Peyer's patch (tissue), 4 donors: ENCODE measurements around the gene PAM16.

ENCODE experiments used
- CTCF ChIP-seq, 6 experiments: fragments of 450-650 bp in 4 of 6; fragments of 200-600 bp in 2 of 6; sonication (generic) in 1 of 6; IDR thresholded peaks; one replicate each; pipeline ENCODE4 v1.5.1; 2017 to 2019; ENCODE audit warnings: antibody characterized with exemption in 6 of 6, mild to moderate bottlenecking in 3 of 6, moderate library complexity in 1 of 6
- POLR2A ChIP-seq, 2 donors: fragments of 450-650 bp; IDR thresholded peaks; one replicate each; pipeline ENCODE4 v1.5.1; 2017; ENCODE audit warnings: antibody characterized with exemption in 2 of 2, mild to moderate bottlenecking in 2 of 2, moderate library complexity in 2 of 2

GRCh38 chr16:4319454-4320421 lies 31.4 kb downstream of the PAM16 start:
- no peak for TF ChIP-seq CTCF (IDR thresholded peaks at IDR 0.05)
- no peak for TF ChIP-seq POLR2A (IDR thresholded peaks at IDR 0.05)
